Stomach (tissue), 4 donors: ENCODE data around the gene FRMPD4.

Experiments
- CTCF ChIP-seq, 7 experiments: fragments of 450-650 bp in 4 of 7; fragments of 200-600 bp in 3 of 7; sonication (generic) in 3 of 7; IDR thresholded peaks; one replicate each; pipeline ENCODE4 v1.5.1; 2016 to 2019; ENCODE audit warnings: antibody characterized with exemption in 7 of 7, control low read depth in 2 of 7, mild to moderate bottlenecking in 1 of 7
- POLR2A ChIP-seq, 4 donors: fragments of 450-650 bp; IDR thresholded peaks; one replicate each; pipeline ENCODE4 v1.6.1; 2016; ENCODE audit warnings: antibody characterized with exemption in 4 of 4, control low read depth in 2 of 4, mild to moderate bottlenecking in 1 of 4, moderate library complexity in 1 of 4
- POLR2AphosphoS5 ChIP-seq, 3 donors: sonication (generic); formaldehyde crosslinking; IDR thresholded peaks; one replicate each; pipeline ENCODE4 v1.6.1; 2016; ENCODE audit warnings: antibody characterized with exemption in 3 of 3

- no peak for TF ChIP-seq CTCF (IDR thresholded peaks at IDR 0.05)
- no peak for TF ChIP-seq POLR2A (IDR thresholded peaks at IDR 0.05)
- no peak for TF ChIP-seq POLR2AphosphoS5 (IDR thresholded peaks at IDR 0.05)
These were observed 3.2 kb downstream of the FRMPD4 start for GRCh38 chrX:12141511-12141910.
